ENCODE results near the gene ZNF77.
A peak's percentile ranks its signal among the peaks of the same experiment; 100 is the strongest.
"Not testable (repeated sequence)": the region's sequence is repeated elsewhere in the genome, so short reads cannot be mapped to it uniquely, and the experiment has no call there.

The ZNF77 gene

GRCh38 chr19:2960120-2960519 lies 15.3 kb upstream of the ZNF77 start:
- H3K4me3 Mint-ChIP-seq = no peak overlapping the region
- no peak for DNase-seq
- no peaks in the 10 kb centered on the region for H3K9me3 Mint-ChIP-seq
- CTCF ChIA-PET = interaction anchor here (1.8 to 12.5 kb wide), 2 partner anchors 115 to 147 kb away, joined by 4 to 165 read pairs; no protein-coding TSS in a partner anchor
- H3K27me3 Mint-ChIP-seq = peaks cover 10% of the 10 kb centered on the region
- H3K27ac Mint-ChIP-seq = no peak overlapping the region
- H3K4me1 Mint-ChIP-seq = peaks cover 5% of the 10 kb centered on the region
- no peaks in the 10 kb centered on the region for H3K36me3 Mint-ChIP-seq

DNA sequence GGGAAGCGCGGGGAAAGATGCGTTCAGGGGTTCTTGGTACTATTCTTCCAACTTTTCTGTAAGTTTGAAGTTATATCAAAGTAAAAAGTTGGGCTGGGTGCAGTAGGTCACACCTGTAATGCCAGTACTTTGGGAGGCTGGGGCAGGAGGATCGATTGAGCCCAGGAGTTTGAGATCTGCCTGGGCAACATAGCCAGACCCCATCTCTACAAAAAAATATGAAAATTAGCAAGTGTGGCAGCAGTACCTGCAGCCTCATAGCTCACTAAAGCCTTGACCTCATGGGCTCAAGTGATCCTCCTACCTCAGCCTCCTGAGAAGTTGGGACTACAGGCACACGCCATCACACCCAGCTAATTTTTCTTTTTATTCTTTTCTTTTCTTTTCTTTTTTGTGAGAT lies 12.4 kb upstream of the ZNF77 start:
- Mint-ChIP-seq H3K4me1 (peaks cover 5% of the 10 kb centered on the region), H3K4me3 (no peak overlapping the region), H3K36me3 (no peaks in the 10 kb centered on the region), H3K9me3 (no peaks in the 10 kb centered on the region), H3K27ac (no peak overlapping the region), H3K27me3 (peaks cover 10% of the 10 kb centered on the region)
- no peak for DNase-seq
- CTCF ChIA-PET = interaction anchor here (0.8 to 12.5 kb wide), 2 partner anchors 98 to 150 kb away, joined by 3 to 165 read pairs; no protein-coding TSS in a partner anchor

DNA sequence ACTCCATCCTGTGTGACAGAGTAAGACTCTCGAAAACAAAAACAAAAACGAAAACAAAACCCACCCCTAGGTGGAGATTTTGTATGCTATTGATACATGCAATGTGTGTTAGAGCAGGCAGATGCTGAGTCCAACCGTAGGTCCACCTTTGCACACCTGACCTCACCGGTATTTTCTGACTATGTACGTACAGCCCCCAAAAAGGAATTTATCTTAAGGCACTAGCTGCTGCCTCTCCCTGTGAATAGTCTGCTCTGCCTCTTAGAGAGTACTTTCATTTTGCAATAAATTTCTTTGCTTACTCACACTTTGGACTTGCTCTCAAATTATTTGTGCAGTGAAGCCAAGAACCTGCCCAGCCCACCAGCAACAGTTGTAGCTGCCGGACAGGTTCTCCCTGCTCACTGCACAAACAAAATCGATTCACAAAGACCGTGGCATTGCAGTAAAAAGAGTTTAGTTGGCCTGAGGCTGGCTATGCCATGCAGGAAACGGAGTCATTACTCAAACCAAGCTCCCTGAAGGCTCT lies 8.2 kb upstream of the ZNF77 start:
- no peak for DNase-seq
- H3K27me3 Mint-ChIP-seq = peaks cover 5% of the 10 kb centered on the region
- H3K36me3 Mint-ChIP-seq = peaks cover 15% of the 10 kb centered on the region
- H3K4me1 Mint-ChIP-seq = peaks cover 25% of the 10 kb centered on the region
- H3K9me3 Mint-ChIP-seq = no peaks in the 10 kb centered on the region
- H3K27ac Mint-ChIP-seq = no peak overlapping the region
- no peak overlapping the region for H3K4me3 Mint-ChIP-seq
- CTCF ChIA-PET = interaction anchor here (0.8 to 1.4 kb wide), 3 partner anchors 66 to 151 kb away, joined by 3 to 5 read pairs (median 3); no protein-coding TSS in a partner anchor

DNA sequence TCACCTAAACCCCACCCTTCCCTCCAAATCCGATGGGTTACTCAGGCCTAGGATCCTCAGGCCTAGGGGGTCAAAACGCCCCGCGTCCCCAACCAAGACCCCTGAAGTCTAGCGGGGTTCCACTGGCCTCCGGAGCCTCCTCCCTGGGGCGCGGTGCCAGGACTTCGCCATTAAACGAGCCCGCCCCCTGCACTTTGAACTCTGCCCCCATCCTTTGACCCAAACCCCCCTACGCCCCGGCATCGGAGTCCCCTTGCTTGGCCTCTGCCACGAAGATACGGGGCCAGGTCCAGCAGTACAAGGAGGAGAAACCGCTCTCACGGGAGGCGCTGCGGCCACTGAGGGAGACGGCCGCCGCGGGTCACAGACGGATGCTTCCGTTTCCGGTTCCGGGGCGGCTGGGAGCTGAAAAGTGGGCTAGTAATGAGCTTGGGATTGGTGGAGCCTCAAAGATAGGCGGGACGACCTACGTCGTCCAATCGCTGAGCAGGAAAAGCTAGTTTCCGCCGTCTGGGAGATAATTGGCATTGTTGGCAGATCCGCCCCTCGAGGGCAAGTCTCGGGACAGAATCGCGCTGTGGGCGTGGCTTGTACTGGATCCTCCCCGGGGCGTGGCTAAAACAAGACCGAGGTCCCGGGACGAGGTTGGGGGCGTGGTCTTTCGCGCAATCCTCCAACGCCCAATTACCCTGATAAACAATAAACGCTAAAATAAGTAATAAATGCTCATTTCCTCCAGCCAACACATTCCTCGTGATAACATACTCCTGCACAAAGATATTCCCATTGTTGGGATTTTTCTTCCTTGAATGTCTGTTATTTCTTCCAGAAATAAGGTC lies 5.7 kb upstream of the ZNF77 start:
- H3K4me3 Mint-ChIP-seq = peak overlapping the region; percentile 94
- H3K27ac Mint-ChIP-seq = peak overlapping the region; percentile 94
- H3K36me3 Mint-ChIP-seq = peaks cover 19% of the 10 kb centered on the region
- H3K27me3 Mint-ChIP-seq = no peaks in the 10 kb centered on the region
- peak; percentile 100 for DNase-seq
- H3K9me3 Mint-ChIP-seq = no peaks in the 10 kb centered on the region
- H3K4me1 Mint-ChIP-seq = peaks cover 38% of the 10 kb centered on the region
- CTCF ChIA-PET = interaction anchor here (0.5 to 2.5 kb wide), 17 partner anchors 8 to 314 kb away, joined by 3 to 12 read pairs (median 3); no protein-coding TSS in a partner anchor

- CTCF ChIA-PET = interaction anchor here (0.6 to 2.5 kb wide), 14 partner anchors 13 to 302 kb away, joined by 3 to 12 read pairs (median 4); no protein-coding TSS in a partner anchor
- Mint-ChIP-seq H3K27ac (peak overlapping the region; percentile 94), H3K4me3 (peak overlapping the region; percentile 94), H3K36me3 (peaks cover 19% of the 10 kb centered on the region), H3K9me3 (no peaks in the 10 kb centered on the region), H3K4me1 (peaks cover 44% of the 10 kb centered on the region), H3K27me3 (no peaks in the 10 kb centered on the region)
- DNase-seq = no peak
These were observed 5.1 kb upstream of the ZNF77 start for GRCh38 chr19:2949939-2950285.

DNA sequence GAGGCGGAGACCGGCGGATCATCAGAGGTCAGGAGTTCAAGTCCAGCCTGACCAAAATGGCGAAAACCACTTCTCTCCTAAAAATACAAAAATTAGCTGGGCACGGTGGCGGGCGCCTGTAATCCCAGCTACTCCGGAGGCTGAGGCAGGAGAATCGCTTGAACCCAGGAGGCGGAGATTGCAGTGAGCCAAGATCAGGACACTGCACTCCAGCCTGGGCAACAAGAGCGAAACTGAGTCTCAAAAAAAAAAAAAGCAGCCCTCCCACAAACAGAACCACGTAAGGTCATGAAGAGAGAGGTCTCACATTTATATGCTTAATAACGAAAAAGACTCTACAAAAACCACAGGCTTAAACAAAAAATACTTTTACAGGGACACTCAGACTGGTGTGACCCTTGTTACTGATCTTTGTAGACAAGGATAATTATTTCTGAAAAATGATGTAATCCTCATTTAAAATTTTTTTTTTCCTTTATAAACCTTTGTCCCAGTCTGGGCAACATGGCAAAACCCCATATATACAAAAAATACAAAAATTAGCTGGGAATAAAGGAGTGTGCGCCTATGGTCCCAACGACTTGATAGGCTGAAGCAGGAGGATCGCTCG lies 909 bp upstream of the ZNF77 start:
- DNase-seq = no peak

GRCh38 chr19:2944403-2944774 lies 382 bp downstream of the ZNF77 start:
- H3K27ac Mint-ChIP-seq = no peak overlapping the region
- CTCF ChIA-PET = no interaction called here

More for the DNA sequence above, 909 bp upstream of the ZNF77 start:
- H3K9me3 Mint-ChIP-seq = no peaks in the 10 kb centered on the region
- CTCF ChIA-PET = interaction anchor here (1.1 kb wide), 1 partner anchor 297 kb away, joined by 3 read pairs; no protein-coding TSS in a partner anchor
- peak overlapping the region; percentile 96 for H3K27ac Mint-ChIP-seq
- H3K36me3 Mint-ChIP-seq = peaks cover 22% of the 10 kb centered on the region
- no peaks in the 10 kb centered on the region for H3K27me3 Mint-ChIP-seq
- peak overlapping the region; percentile 93 for H3K4me3 Mint-ChIP-seq
- H3K4me1 Mint-ChIP-seq = peaks cover 53% of the 10 kb centered on the region

DNA sequence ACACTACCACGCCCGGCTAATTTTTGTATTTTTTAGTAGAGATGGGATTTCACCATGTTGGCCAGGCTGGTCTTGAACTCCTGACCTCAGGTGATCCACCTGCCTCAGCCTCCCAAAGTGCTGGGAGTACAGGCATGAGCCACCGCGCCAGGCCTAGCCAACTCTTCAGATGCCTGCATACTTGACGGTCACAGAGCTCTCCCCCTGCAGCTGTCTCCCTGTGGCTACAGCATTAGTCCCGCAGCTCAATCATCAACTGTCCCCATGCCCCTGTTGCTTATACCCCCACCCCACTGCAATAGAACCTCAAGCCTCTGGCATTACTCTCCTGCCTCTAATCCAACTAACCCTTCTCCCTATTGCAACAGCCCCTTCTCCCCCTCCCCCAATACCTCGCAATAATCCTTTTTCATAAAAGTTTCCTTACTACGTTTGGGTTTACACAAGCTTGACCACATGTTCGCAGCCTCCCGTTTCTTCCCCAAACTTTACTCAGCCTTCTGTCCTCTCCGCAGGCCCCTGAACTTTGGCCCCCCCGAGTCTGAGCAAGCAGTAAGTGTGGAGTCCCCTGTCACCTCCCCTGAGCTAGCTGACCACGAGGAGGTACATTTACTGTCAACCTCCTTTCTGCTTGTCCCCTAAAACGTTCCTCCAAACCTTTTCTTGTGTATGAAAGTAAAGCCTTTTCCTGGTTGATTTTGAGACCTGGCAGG lies 1.7 kb downstream of the ZNF77 start:
- no peak for DNase-seq
- peaks cover 18% of the 10 kb centered on the region for H3K36me3 Mint-ChIP-seq
- H3K4me1 Mint-ChIP-seq = peaks cover 34% of the 10 kb centered on the region
- H3K27me3 Mint-ChIP-seq = no peaks in the 10 kb centered on the region
- peak overlapping the region; percentile 28 for H3K4me3 Mint-ChIP-seq
- no peak overlapping the region for H3K27ac Mint-ChIP-seq
- H3K9me3 Mint-ChIP-seq = peaks cover 3% of the 10 kb centered on the region
- CTCF ChIA-PET = interaction anchor here (1.1 kb wide), 1 partner anchor 8 kb away, joined by 3 read pairs; no protein-coding TSS in a partner anchor

More at GRCh38 chr19:2944403-2944774, 382 bp downstream of the ZNF77 start:
- Mint-ChIP-seq H3K36me3 (peaks cover 16% of the 10 kb centered on the region), H3K4me3 (peak overlapping the region; percentile 93), H3K27me3 (no peaks in the 10 kb centered on the region), H3K9me3 (no peaks in the 10 kb centered on the region), H3K4me1 (peaks cover 41% of the 10 kb centered on the region)
- no peak for DNase-seq

GRCh38 chr19:2935863-2936262 lies 8.9 kb downstream of the ZNF77 start:
- H3K27me3 Mint-ChIP-seq, H3K4me3 Mint-ChIP-seq, CTCF ChIA-PET, H3K27ac Mint-ChIP-seq, H3K4me1 Mint-ChIP-seq, DNase-seq: not testable (repeated sequence)
- Mint-ChIP-seq H3K36me3 (peaks cover 65% of the 10 kb centered on the region), H3K9me3 (peaks cover 37% of the 10 kb centered on the region)

DNA sequence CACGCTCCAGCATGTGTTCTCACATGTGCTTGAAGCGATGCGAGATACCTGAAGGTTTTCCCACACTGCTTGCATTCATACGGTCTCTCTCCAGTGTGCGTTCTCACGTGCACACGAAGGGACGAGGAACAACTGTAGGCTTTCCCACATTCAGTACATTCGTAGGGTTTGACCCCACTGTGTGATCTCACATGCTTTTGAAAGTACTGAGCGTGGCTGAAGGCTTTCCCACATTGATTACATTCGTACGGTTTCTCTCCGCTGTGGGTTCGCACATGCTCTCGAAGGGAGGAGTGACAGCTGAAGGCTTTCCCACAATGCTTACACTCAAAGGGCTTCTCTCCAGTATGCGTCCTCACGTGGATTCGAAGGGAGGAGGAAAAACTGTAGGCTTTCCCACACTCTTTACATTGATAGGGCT lies 11.3 kb downstream of the ZNF77 start:
- H3K36me3 Mint-ChIP-seq = peaks cover 61% of the 10 kb centered on the region
- CTCF ChIA-PET = no interaction called here
- H3K4me3 Mint-ChIP-seq = no peak overlapping the region
- no peaks in the 10 kb centered on the region for H3K4me1 Mint-ChIP-seq
- H3K27ac Mint-ChIP-seq = no peak overlapping the region
- peaks cover 39% of the 10 kb centered on the region for H3K9me3 Mint-ChIP-seq
- DNase-seq = no peak
- no peaks in the 10 kb centered on the region for H3K27me3 Mint-ChIP-seq

- no peak for DNase-seq
- CTCF ChIA-PET = no interaction called here
- H3K36me3 Mint-ChIP-seq = peaks cover 13% of the 10 kb centered on the region
- H3K9me3 Mint-ChIP-seq = peaks cover 15% of the 10 kb centered on the region
- no peak overlapping the region for H3K4me3 Mint-ChIP-seq
- no peaks in the 10 kb centered on the region for H3K4me1 Mint-ChIP-seq
- H3K27ac Mint-ChIP-seq = no peak overlapping the region
- H3K27me3 Mint-ChIP-seq = no peaks in the 10 kb centered on the region
These were observed 17.7 kb downstream of the ZNF77 start for GRCh38 chr19:2927032-2927430.

- Mint-ChIP-seq H3K4me1 (no peaks in the 10 kb centered on the region), H3K36me3 (peaks cover 11% of the 10 kb centered on the region), H3K27ac (no peak overlapping the region), H3K27me3 (no peaks in the 10 kb centered on the region), H3K4me3 (no peak overlapping the region), H3K9me3 (peaks cover 13% of the 10 kb centered on the region)
- CTCF ChIA-PET = interaction anchor here (0.6 kb wide), 1 partner anchor 271 kb away, joined by 4 read pairs; no protein-coding TSS in a partner anchor
- no peak for DNase-seq
These were observed 18.3 kb downstream of the ZNF77 start for GRCh38 chr19:2926341-2927031.

DNA sequence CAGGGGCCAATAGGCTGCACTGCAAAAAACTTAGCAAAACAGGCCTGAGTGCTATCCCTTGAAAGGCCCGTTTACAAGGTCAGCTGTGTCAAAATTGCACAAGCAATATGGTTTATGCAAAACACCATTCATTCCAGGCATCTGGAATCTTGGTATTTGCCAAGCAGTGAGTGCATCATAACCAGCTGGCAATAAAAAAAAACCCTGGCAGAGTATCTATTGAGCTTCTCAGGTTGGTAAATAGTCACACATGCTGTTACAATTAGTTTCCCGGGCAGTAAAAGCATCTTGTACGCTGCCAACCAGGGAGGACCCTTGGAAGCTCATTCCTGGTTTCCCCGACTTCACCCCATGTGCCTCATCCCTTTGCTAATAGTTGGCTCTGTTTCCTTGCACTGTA lies 21.3 kb downstream of the ZNF77 start:
- Mint-ChIP-seq H3K9me3 (peaks cover 14% of the 10 kb centered on the region), H3K27me3 (no peaks in the 10 kb centered on the region), H3K36me3 (peaks cover 12% of the 10 kb centered on the region), H3K4me3 (no peak overlapping the region), H3K4me1 (no peaks in the 10 kb centered on the region), H3K27ac (no peak overlapping the region)
- no peak for DNase-seq
- CTCF ChIA-PET = no interaction called here
